ENCODE measurements around the gene ANTXR2. TPM values are rescaled to one million over a fixed set of nuclear protein-coding genes. Genes with fewer than 3 reads are reported as not detected.

The ANTXR2 gene
- total and polyA plus RNA-seq, 9 of the 15 experiments (the other 6 are each of a cell fraction or from before 2014, with no cell fraction given) = 10.1 to 83.8 (median 60.3) TPM

DNA sequence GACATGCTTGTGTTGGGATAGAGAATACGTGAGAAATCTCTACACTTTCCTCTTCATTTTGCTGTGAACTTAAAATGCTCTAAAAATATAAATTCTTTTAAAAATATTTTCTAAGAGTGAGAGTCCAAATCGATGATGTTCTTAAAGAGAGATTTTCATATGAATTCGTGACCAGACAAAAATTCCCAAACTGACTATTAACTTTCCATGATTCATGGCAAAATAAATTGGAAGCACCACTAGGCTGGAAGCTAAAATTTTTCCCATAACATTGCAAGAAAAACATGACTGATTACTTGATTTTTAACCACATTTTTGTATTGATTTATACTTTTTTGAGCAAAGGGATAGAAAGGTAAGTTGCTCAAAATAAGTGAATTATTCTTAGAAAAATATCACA is 201.1 kb downstream of the ANTXR2 start:
- ATAC-seq (no peak), DNase-seq (ENCODE audit: extremely low read depth in 1 of 4, low spot score in 3 of 4) (no peak), FAIRE-seq (no peak)
- Histone ChIP-seq H3K9me1 (ENCODE audit: control insufficient read depth, insufficient read depth, low read length) (no peaks in the 10 kb centered on the region), H2AFZ (ENCODE audit: low read depth, low read length) (no peak overlapping the region), H4K20me1 (replicated peaks; ENCODE audit: control insufficient read depth, insufficient read depth, low read length) (no peaks in the 10 kb centered on the region), H3K4me3 (no peak overlapping the region), H3K4me1 (replicated peaks in 1 of 2; ENCODE audit: control insufficient read depth in 2 of 2, insufficient read depth in 2 of 2, low read length in 2 of 2) (no peaks in the 10 kb centered on the region; a peak in 1 of 5 replicates), H3K27ac (ENCODE audit: extremely low read depth, low read depth, low read length) (no peak overlapping the region), H3K79me2 (ENCODE audit: control insufficient read depth, insufficient read depth, low read length) (no peaks in the 10 kb centered on the region), H3K36me3 (ENCODE audit: control insufficient read depth, insufficient read depth, low read length) (no peaks in the 10 kb centered on the region), H3K27me3 (ENCODE audit: control insufficient read depth in 2 of 2, insufficient read depth in 2 of 2, low read length in 2 of 2) (no peaks in the 10 kb centered on the region), H3K9me3 (replicated peaks; ENCODE audit: control insufficient read depth, insufficient read depth, low read depth, low read length) (no peaks in the 10 kb centered on the region), H3K9ac (ENCODE audit: insufficient read depth in 1 of 2, low read depth in 2 of 2, low read length in 2 of 2) (no peak overlapping the region), H3K4me2 (ENCODE audit: insufficient read depth, low read length) (no peak overlapping the region)
- TF ChIP-seq ZNF316 (IDR thresholded peaks at IDR 0.05) = no peak
- no peak for TF ChIP-seq ZNF175 (CRISPR knock-in tag; IDR thresholded peaks at IDR 0.05; ENCODE audit: low read depth)
- no peak for TF ChIP-seq FOXJ3 (CRISPR knock-in tag; IDR thresholded peaks at IDR 0.05)
- TF ChIP-seq, protein P1, sequence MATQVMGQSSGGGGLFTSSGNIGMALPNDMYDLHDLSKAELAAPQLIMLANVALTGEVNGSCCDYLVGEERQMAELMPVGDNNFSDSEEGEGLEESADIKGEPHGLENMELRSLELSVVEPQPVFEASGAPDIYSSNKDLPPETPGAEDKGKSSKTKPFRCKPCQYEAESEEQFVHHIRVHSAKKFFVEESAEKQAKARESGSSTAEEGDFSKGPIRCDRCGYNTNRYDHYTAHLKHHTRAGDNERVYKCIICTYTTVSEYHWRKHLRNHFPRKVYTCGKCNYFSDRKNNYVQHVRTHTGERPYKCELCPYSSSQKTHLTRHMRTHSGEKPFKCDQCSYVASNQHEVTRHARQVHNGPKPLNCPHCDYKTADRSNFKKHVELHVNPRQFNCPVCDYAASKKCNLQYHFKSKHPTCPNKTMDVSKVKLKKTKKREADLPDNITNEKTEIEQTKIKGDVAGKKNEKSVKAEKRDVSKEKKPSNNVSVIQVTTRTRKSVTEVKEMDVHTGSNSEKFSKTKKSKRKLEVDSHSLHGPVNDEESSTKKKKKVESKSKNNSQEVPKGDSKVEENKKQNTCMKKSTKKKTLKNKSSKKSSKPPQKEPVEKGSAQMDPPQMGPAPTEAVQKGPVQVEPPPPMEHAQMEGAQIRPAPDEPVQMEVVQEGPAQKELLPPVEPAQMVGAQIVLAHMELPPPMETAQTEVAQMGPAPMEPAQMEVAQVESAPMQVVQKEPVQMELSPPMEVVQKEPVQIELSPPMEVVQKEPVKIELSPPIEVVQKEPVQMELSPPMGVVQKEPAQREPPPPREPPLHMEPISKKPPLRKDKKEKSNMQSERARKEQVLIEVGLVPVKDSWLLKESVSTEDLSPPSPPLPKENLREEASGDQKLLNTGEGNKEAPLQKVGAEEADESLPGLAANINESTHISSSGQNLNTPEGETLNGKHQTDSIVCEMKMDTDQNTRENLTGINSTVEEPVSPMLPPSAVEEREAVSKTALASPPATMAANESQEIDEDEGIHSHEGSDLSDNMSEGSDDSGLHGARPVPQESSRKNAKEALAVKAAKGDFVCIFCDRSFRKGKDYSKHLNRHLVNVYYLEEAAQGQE (IDR thresholded peaks at IDR 0.05; ENCODE audit: borderline replicate concordance) = no peak
- TF ChIP-seq, protein P1 (CRISPR knock-in tag; IDR thresholded peaks at IDR 0.05; ENCODE audit: low read depth) = no peak
- no peak for TF ChIP-seq RBM22 (IDR thresholded peaks at IDR 0.05; ENCODE audit: low read depth, low read length, poor library complexity, severe bottlenecking)
- TF ChIP-seq ZNF354B (CRISPR knock-in tag; IDR thresholded peaks at IDR 0.05) = no peak
- TF ChIP-seq ZNF780A (CRISPR knock-in tag; IDR thresholded peaks at IDR 0.05) = no peak
- no peak for TF ChIP-seq ILF3 (IDR thresholded peaks at IDR 0.05; ENCODE audit: borderline replicate concordance)
- TF ChIP-seq PML (IDR thresholded peaks at IDR 0.05; ENCODE audit: low read length) = no peak
- TF ChIP-seq, protein P2, sequence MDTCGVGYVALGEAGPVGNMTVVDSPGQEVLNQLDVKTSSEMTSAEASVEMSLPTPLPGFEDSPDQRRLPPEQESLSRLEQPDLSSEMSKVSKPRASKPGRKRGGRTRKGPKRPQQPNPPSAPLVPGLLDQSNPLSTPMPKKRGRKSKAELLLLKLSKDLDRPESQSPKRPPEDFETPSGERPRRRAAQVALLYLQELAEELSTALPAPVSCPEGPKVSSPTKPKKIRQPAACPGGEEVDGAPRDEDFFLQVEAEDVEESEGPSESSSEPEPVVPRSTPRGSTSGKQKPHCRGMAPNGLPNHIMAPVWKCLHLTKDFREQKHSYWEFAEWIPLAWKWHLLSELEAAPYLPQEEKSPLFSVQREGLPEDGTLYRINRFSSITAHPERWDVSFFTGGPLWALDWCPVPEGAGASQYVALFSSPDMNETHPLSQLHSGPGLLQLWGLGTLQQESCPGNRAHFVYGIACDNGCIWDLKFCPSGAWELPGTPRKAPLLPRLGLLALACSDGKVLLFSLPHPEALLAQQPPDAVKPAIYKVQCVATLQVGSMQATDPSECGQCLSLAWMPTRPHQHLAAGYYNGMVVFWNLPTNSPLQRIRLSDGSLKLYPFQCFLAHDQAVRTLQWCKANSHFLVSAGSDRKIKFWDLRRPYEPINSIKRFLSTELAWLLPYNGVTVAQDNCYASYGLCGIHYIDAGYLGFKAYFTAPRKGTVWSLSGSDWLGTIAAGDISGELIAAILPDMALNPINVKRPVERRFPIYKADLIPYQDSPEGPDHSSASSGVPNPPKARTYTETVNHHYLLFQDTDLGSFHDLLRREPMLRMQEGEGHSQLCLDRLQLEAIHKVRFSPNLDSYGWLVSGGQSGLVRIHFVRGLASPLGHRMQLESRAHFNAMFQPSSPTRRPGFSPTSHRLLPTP (IDR thresholded peaks at IDR 0.05; ENCODE audit: borderline replicate concordance, extremely low read depth, insufficient read length) = no peak
- in situ Hi-C loops (cut with MboI) = no loop called here
- ChIA-PET POLR2A (no interaction called here), CTCF (ENCODE audit: low intra/inter-chr PET ratio) (no interaction called here)
- intact Hi-C loops (cut with micrococcal nuclease) = no loop called here
- 3% methylated on average over 3 of the region's 3 CpGs for WGBS (ENCODE audit: insufficient coverage, low coverage, missing lambda C conversion rate)
- no TSS peak for BruUV-seq (replicated peaks)

Data from K562 (cell line).